ENCODE data around the gene CNPPD1. TPM values are rescaled to one million over a fixed set of nuclear protein-coding genes. Genes with fewer than 3 reads are reported as not detected.

The CNPPD1 gene
- total and polyA plus RNA-seq, 8 donors: 12.8 to 48.2 (median 35.2) TPM

DNA sequence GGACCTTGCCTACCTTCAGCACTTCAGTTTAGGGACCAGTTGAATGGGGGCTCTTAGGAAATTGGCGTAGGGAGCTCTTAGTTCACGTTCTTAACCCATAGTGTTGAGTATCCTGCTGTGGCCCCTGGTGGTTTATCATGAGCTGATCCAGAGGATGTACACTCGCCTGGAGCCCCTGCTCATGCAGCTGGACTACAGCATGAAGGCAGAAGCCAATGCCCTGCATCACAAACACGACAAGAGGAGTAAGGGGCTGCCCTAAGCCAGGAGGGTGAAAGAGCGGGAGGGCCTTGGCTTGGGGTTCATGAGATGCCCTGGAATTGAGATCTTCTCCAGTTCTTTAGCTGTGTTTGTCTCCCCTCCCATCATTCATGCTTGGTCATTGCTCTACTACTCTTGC is 4.2 kb upstream of the CNPPD1 start:
- no peak for TF ChIP-seq CTCF (IDR thresholded peaks at IDR 0.05)
- TF ChIP-seq EP300 (IDR thresholded peaks at IDR 0.05): no peak
- TF ChIP-seq POLR2A (IDR thresholded peaks at IDR 0.05): no peak
- H3K4me1 ChIP-seq: peaks cover 12 to 39% (median 27%) of the 10 kb centered on the region in 4 donors
- no peak overlapping the region for H3K27ac ChIP-seq
- H3K27me3 ChIP-seq: no peaks in the 10 kb centered on the region
- peaks cover 35 to 64% (median 60%) of the 10 kb centered on the region in 4 donors for H3K36me3 ChIP-seq
- DNase-seq: no peak
- H3K9me3 ChIP-seq: no peaks in the 10 kb centered on the region
- WGBS, 5 donors: 87 to 95% (median 91%) methylated on average over 5 of the region's 5 CpGs
- no peak overlapping the region for H3K4me3 ChIP-seq
- intact Hi-C loops (cut with DNase I; ENCODE audit: low total_unique reads): no loop called here

- intact Hi-C loops (cut with DNase I; ENCODE audit: low total_unique reads): no loop called here
- no peak for DNase-seq
- H3K9me3 ChIP-seq: no peaks in the 10 kb centered on the region
- H3K27ac ChIP-seq: no peak overlapping the region
- no peak for TF ChIP-seq POLR2AphosphoS5 (IDR thresholded peaks at IDR 0.05)
- H3K4me3 ChIP-seq: peak overlapping the region in 1 of 4 donors; percentile 91
- H3K36me3 ChIP-seq: peaks cover 35 to 59% (median 56%) of the 10 kb centered on the region in 4 donors
- peaks cover 19 to 51% (median 38%) of the 10 kb centered on the region in 4 donors for H3K4me1 ChIP-seq
- no peaks in the 10 kb centered on the region for H3K27me3 ChIP-seq
- WGBS, 5 donors: 92 to 99% (median 95%) methylated on average over 9 of the region's 9 CpGs
Observed at GRCh38 chr2:219179601-219180465, 3.1 kb upstream of the CNPPD1 start.

GRCh38 chr2:219178377-219179175 is 1.9 kb upstream of the CNPPD1 start:
- intact Hi-C loops (cut with DNase I; ENCODE audit: low total_unique reads): no loop called here
- Histone ChIP-seq H3K4me3 (peak overlapping the region; percentile 77 to 91 (median 84)), H3K27me3 (no peaks in the 10 kb centered on the region), H3K27ac (peak overlapping the region; percentile 94 to 100 (median 99)), H3K36me3 (peaks cover 47 to 61% (median 58%) of the 10 kb centered on the region in 4 donors), H3K9me3 (no peaks in the 10 kb centered on the region), H3K4me1 (peaks cover 19 to 63% (median 49%) of the 10 kb centered on the region in 4 donors)
- TF ChIP-seq EP300 (IDR thresholded peaks at IDR 0.05): no peak
- TF ChIP-seq POLR2A (IDR thresholded peaks at IDR 0.05): no peak
- no peak for TF ChIP-seq CTCF (IDR thresholded peaks at IDR 0.05)
- 2 to 3% (median 2%) methylated on average over 23 to 45 of the region's 45 CpGs for WGBS, 5 donors
- DNase-seq: peak; percentile 50 to 78

DNA sequence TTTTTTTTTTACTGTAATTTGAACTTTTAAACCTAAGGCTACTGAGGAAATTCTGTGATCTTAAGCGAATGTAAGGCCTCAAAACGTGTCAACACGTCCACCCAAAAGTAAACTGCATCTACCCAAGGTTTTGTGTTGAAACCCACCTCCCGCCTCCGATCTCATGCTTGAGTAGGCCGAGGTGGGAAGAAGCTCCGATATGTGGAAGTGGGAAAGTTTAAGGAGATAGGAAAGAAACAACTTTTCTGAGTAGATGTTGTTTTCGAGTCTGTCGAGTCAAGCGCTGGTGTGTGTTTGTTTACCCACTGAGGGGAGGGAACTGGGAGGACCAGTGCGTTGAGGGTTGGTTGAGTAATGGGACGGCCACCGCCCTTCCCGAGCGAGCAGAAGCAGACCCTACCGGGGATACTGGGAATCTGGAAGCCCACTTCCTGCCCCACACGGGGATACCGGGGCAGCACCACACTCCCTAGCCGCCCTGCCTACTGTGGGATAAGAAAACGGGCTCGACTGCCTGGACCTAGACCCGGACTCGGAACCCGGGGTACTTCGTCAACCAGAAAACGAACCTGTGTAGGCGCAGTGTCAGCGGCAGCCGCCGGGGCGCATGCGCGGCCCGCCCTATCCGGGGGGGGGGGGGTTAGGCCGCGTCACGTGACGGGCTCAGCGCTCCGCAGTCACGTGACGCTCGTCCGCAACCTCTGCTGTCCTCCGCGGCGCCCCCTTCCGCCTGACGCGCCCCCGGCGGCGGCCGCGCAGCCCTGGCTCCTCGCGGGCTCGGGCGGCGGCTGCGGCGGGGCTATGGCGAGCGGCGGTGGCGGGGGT is 1.0 kb upstream of the CNPPD1 start, which contains the start of gene RETREG2:
RETREG2 (plus strand) TSS at position 724 of the 825 bp plus-strand sequence; CDS start at position 802, 78 bp downstream.
- intact Hi-C loops (cut with DNase I; ENCODE audit: low total_unique reads): no loop called here
- H3K36me3 ChIP-seq: peaks cover 51 to 61% (median 58%) of the 10 kb centered on the region in 4 donors

More for the DNA sequence above, 1.0 kb upstream of the CNPPD1 start, which contains the start of gene RETREG2:
- WGBS, 5 donors: 0 to 1% (median 0%) methylated on average over 23 to 66 of the region's 67 CpGs
- H3K4me3 ChIP-seq: peak within 1 kb of the TSS; percentile 77 to 91 (median 84)
- no peaks in the 10 kb centered on the region for H3K9me3 ChIP-seq
- peaks cover 19 to 67% (median 49%) of the 10 kb centered on the region in 4 donors for H3K4me1 ChIP-seq
- TF ChIP-seq EP300 (IDR thresholded peaks at IDR 0.05) (no peak), POLR2AphosphoS5 (IDR thresholded peaks at IDR 0.05) (peak; percentile 59 to 97 (median 94)), POLR2A (IDR thresholded peaks at IDR 0.05) (peak in 2 of 4 donors; percentile 66 to 82), CTCF (IDR thresholded peaks at IDR 0.05) (peak in 2 of 7 experiments; percentile 24 to 60)
- peak; percentile 87 to 98 for DNase-seq
- H3K27ac ChIP-seq: peak within 1 kb of the TSS; percentile 96 to 100 (median 99)
- H3K27me3 ChIP-seq: no peaks in the 10 kb centered on the region
